Measurements from ENCODE around the gene FMNL2. TPM values are rescaled to one million over a fixed set of nuclear protein-coding genes. Genes with fewer than 3 reads are reported as not detected.
A peak's percentile ranks its signal among the peaks of the same experiment; 100 is the strongest.

The FMNL2 gene
- 10 to 100 TPM in 1 of 4 donors, 1 to 10 TPM in 3; 7.0 to 23.3 (median 8.7) TPM for polyA plus RNA-seq
- long read RNA-seq, donor 1 = 0 reads
- long read RNA-seq, donor 2 = 0 reads
- long read RNA-seq, donor 3, partial matches to known transcripts = 21 of 21 reads
- long read RNA-seq, donor 3, other reads (novel, unspliced or antisense) = 0 of 21 reads
- long read RNA-seq, donor 4 = 0 reads
- long read RNA-seq, donor 5 = 0 reads
- long read RNA-seq, donor 6, partial matches to known transcripts = 50 of 50 reads
- long read RNA-seq, donor 6, other reads (novel, unspliced or antisense) = 0 of 50 reads
- long read RNA-seq, donor 7 = 0 reads
- long read RNA-seq, donor 8 = 0 reads
- long read RNA-seq, donor 9 = 0 reads
- long read RNA-seq, donor 10, partial matches to known transcripts = 54 of 54 reads
- long read RNA-seq, donor 10, other reads (novel, unspliced or antisense) = 0 of 54 reads

DNA sequence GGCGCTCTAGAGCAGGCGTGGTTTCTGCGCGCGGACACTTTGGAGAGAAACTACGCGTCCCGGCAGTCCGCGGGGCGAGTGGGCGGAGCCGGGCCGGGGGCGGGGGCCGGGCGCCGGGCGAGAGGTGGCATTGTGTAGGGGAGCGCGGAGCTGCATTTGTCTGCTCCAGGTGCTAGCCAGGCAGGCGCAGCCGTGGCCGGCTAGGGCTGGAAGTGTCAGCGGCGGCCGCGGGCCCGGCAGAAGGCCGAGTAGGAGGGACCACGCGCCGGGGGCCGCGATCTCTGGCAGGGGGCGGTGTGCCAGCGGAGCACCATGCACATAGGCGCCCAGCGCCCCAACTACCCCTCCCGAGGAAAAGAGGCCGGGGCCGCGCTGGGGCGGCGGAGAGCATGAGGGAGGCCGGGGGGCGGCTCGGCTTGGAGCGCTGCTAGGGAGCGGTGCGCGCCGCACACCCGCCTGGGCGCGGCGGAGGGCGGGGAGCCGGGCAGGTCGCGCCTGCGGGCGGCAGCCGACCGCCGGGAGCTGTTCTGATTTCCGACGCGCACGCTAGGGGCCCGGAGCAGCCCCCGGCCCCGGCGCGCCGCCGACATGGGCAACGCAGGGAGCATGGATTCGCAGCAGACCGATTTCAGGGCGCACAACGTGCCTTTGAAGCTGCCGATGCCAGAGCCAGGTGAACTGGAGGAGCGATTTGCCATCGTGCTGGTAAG, at the start of gene FMNL2:
Gene FMNL2, plus strand, starts transcription at position 159 of the 710 bp plus-strand sequence.
- Histone ChIP-seq H3K27me3 (ENCODE audit: control insufficient read depth in 3 of 3, insufficient read depth in 3 of 3, low read length in 3 of 3) (no peaks in the 10 kb centered on the region), H3K36me3 (ENCODE audit: control insufficient read depth in 3 of 3, insufficient read depth in 2 of 3, low read depth in 1 of 3, low read length in 3 of 3) (no peaks in the 10 kb centered on the region), H3K9me3 (ENCODE audit: control insufficient read depth in 2 of 2, insufficient read depth in 1 of 2, low read depth in 1 of 2, low read length in 1 of 2) (no peaks in the 10 kb centered on the region), H3K27ac (ENCODE audit: low read depth in 1 of 3, low read length in 2 of 3) (peak within 1 kb of the TSS; percentile 44 to 78 (median 78)), H3K4me3 (ENCODE audit: low read depth in 1 of 3, low read length in 3 of 3) (peak within 1 kb of the TSS; percentile 70 to 95 (median 92)), H3K4me1 (ENCODE audit: control insufficient read depth in 3 of 3, insufficient read depth in 2 of 3, low read depth in 1 of 3, low read length in 2 of 3) (peaks cover 0 to 3% (median 0%) of the 10 kb centered on the region in 3 donors)
- FAIRE-seq = no peak
- WGBS, 3 donors = 1 to 2% (median 1%) methylated on average over 55 to 85 of the region's 85 CpGs
- DNase-seq = peak; percentile 80 to 93

DNA sequence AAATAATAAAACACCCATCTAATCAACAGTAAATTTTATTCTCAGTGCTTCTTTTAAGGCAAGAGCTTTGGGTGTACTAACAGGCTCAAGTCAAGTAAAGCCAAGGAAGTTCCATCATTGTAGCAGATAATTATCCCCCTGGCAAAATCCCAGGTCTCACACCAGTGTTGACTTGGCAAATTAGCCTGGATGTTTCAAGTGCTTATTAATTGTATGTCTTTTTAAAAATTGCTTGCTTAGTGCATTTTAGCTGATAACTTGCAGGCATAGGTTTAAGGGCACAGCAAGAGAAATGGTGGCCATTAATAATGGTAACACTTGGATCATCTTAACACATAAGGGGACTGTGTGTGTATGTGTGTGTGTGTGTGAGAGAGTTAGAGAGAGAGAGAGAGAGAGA, 42.0 kb upstream of the FMNL2 start:
- no peak overlapping the region for H3K4me3 ChIP-seq (ENCODE audit: low read depth in 1 of 3, low read length in 3 of 3)
- H3K36me3 ChIP-seq (ENCODE audit: control insufficient read depth in 3 of 3, insufficient read depth in 2 of 3, low read depth in 1 of 3, low read length in 3 of 3) = no peaks in the 10 kb centered on the region
- no peaks in the 10 kb centered on the region for H3K9me3 ChIP-seq (ENCODE audit: control insufficient read depth in 2 of 2, insufficient read depth in 1 of 2, low read depth in 1 of 2, low read length in 1 of 2)
- DNase-seq (no peak), FAIRE-seq (no peak)
- no peaks in the 10 kb centered on the region for H3K27me3 ChIP-seq (ENCODE audit: control insufficient read depth in 3 of 3, insufficient read depth in 3 of 3, low read length in 3 of 3)
- H3K27ac ChIP-seq (ENCODE audit: low read depth in 1 of 3, low read length in 2 of 3) = no peak overlapping the region
- H3K4me1 ChIP-seq (ENCODE audit: control insufficient read depth in 3 of 3, insufficient read depth in 2 of 3, low read depth in 1 of 3, low read length in 2 of 3) = no peaks in the 10 kb centered on the region

DNA sequence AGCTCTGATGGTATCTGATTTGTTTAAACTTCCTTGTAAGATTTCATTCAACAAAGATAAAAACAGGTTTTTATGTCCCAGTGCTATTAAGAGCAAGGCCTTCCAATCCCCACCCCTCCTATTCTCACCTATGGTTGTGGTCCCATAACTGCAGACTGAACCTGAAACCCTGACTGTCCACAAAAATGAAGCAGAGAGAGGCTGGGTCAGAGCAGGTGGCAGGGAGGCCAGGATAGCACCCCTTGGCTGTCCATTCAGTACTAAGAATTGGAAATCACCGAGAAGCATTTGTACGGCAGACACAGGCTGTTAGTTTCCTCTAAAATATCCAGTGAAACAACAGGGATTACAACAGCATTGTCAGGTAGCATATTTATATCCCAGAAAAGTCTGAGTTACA, 37.3 kb upstream of the FMNL2 start:
- Histone ChIP-seq H3K27me3 (ENCODE audit: control insufficient read depth in 3 of 3, insufficient read depth in 3 of 3, low read length in 3 of 3) (peaks cover 0 to 2% (median 0%) of the 10 kb centered on the region in 3 donors), H3K9me3 (ENCODE audit: control insufficient read depth in 2 of 2, insufficient read depth in 1 of 2, low read depth in 1 of 2, low read length in 1 of 2) (no peaks in the 10 kb centered on the region), H3K4me3 (ENCODE audit: low read depth in 1 of 3, low read length in 3 of 3) (no peak overlapping the region), H3K27ac (ENCODE audit: low read depth in 1 of 3, low read length in 2 of 3) (no peak overlapping the region), H3K4me1 (ENCODE audit: control insufficient read depth in 3 of 3, insufficient read depth in 2 of 3, low read depth in 1 of 3, low read length in 2 of 3) (no peaks in the 10 kb centered on the region), H3K36me3 (ENCODE audit: control insufficient read depth in 3 of 3, insufficient read depth in 2 of 3, low read depth in 1 of 3, low read length in 3 of 3) (no peaks in the 10 kb centered on the region)
- FAIRE-seq = no peak
- no peak for DNase-seq
- WGBS, 3 donors = 95 to 96% (median 96%) methylated on average over 2 of the region's 2 CpGs

DNA sequence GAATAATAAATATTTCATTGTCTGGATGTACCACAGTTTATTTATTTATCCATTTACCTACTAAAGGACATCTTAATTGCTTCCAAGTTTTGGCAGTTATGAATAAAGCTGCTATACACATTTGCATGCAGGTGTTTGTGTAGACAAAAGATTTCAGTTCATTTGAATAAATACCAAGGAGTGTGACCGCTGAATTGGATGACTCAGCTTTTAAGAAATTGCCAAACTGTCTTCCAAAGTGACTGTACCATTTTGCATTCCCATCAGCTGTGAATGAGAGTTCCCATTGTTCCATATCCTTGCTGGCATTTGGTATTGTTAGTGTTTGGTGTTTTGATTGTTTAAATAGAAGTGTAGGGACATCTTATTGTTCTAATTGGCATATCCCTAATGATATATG, 36.2 kb upstream of the FMNL2 start:
- Histone ChIP-seq H3K36me3 (ENCODE audit: control insufficient read depth in 3 of 3, insufficient read depth in 2 of 3, low read depth in 1 of 3, low read length in 3 of 3) (no peaks in the 10 kb centered on the region), H3K4me1 (ENCODE audit: control insufficient read depth in 3 of 3, insufficient read depth in 2 of 3, low read depth in 1 of 3, low read length in 2 of 3) (no peaks in the 10 kb centered on the region), H3K9me3 (ENCODE audit: control insufficient read depth in 2 of 2, insufficient read depth in 1 of 2, low read depth in 1 of 2, low read length in 1 of 2) (no peaks in the 10 kb centered on the region), H3K4me3 (ENCODE audit: low read depth in 1 of 3, low read length in 3 of 3) (no peak overlapping the region), H3K27ac (ENCODE audit: low read depth in 1 of 3, low read length in 2 of 3) (no peak overlapping the region), H3K27me3 (ENCODE audit: control insufficient read depth in 3 of 3, insufficient read depth in 3 of 3, low read length in 3 of 3) (peaks cover 0 to 2% (median 0%) of the 10 kb centered on the region in 3 donors)
- no peak for FAIRE-seq
- no peak for DNase-seq
- WGBS, 3 donors = 33 to 71% (median 62%) methylated on average over 1 of the region's 1 CpG

DNA sequence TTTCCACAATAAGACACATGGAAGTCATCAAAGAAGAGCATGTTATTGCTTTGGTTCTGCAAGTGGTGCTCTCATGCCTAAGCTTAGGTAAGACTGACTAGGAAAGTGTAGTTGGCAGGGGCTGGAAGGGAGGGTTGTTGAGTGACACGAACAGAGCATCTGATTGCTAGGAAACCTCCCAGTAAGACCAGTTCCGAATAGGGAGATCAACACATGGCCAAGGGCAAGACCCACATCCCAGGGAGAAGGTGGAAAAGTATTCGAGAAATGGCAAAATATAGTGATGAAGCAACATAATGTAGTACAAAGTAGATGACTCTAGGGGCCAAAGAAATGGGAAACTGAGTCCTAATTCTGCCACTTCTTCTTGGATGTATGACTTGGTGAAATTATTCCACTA, 33.8 kb upstream of the FMNL2 start:
- FAIRE-seq (no peak), DNase-seq (no peak)
- no peak overlapping the region for H3K4me3 ChIP-seq (ENCODE audit: low read depth in 1 of 3, low read length in 3 of 3)
- no peaks in the 10 kb centered on the region for H3K4me1 ChIP-seq (ENCODE audit: control insufficient read depth in 3 of 3, insufficient read depth in 2 of 3, low read depth in 1 of 3, low read length in 2 of 3)
- no peaks in the 10 kb centered on the region for H3K36me3 ChIP-seq (ENCODE audit: control insufficient read depth in 3 of 3, insufficient read depth in 2 of 3, low read depth in 1 of 3, low read length in 3 of 3)
- 83 to 94% (median 91%) methylated on average over 3 of the region's 3 CpGs for WGBS, 3 donors
- H3K27me3 ChIP-seq (ENCODE audit: control insufficient read depth in 3 of 3, insufficient read depth in 3 of 3, low read length in 3 of 3) = peaks cover 0 to 2% (median 0%) of the 10 kb centered on the region in 3 donors
- H3K9me3 ChIP-seq (ENCODE audit: control insufficient read depth in 2 of 2, insufficient read depth in 1 of 2, low read depth in 1 of 2, low read length in 1 of 2) = no peaks in the 10 kb centered on the region
- H3K27ac ChIP-seq (ENCODE audit: low read depth in 1 of 3, low read length in 2 of 3) = no peak overlapping the region

DNA sequence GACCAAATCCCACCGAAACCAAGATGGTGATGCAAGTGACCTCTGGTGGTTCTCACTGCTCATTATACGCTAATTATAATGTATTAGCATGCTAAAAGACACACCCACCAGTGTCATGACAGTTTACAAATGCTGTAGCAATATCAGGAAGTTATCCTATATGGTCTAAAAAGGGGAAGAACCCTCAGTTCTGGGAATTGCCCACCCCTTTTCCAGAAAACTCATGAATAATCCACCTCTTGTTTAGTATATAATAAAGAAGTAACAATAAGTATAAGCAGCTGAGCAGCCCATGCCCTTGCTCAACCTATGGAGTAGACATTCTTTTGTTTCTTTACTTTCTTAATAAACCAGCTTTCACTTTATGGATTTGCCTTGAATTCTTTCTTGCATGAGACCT, 31.0 kb upstream of the FMNL2 start:
- no peak overlapping the region for H3K4me3 ChIP-seq (ENCODE audit: low read depth in 1 of 3, low read length in 3 of 3)
- 73 to 89% (median 78%) methylated on average over 2 of the region's 2 CpGs for WGBS, 3 donors
- H3K36me3 ChIP-seq (ENCODE audit: control insufficient read depth in 3 of 3, insufficient read depth in 2 of 3, low read depth in 1 of 3, low read length in 3 of 3) = no peaks in the 10 kb centered on the region
- no peak for DNase-seq
- no peak overlapping the region for H3K27ac ChIP-seq (ENCODE audit: low read depth in 1 of 3, low read length in 2 of 3)
- no peak for FAIRE-seq
- H3K27me3 ChIP-seq (ENCODE audit: control insufficient read depth in 3 of 3, insufficient read depth in 3 of 3, low read length in 3 of 3) = peaks cover 0 to 2% (median 0%) of the 10 kb centered on the region in 3 donors
- no peaks in the 10 kb centered on the region for H3K9me3 ChIP-seq (ENCODE audit: control insufficient read depth in 2 of 2, insufficient read depth in 1 of 2, low read depth in 1 of 2, low read length in 1 of 2)
- H3K4me1 ChIP-seq (ENCODE audit: control insufficient read depth in 3 of 3, insufficient read depth in 2 of 3, low read depth in 1 of 3, low read length in 2 of 3) = no peaks in the 10 kb centered on the region

DNA sequence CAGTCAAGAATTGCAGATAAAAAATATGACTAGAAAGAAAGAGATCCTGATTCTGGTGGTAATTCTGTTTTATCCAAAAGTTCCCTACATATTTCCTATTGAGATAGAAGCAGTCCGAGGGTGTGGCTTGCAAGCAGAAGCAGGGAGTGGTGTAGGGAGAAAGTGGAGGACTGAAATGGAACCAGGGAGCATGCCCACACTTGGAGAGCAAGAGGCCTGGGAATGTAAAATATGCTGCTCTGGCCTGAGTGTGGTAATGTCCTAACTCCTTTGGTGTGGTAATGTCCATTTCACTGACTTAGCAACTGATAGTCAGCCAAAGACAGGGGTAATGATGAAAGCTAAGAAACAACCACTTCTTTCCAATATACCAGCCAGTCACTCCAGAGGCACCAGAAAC, 30.1 kb upstream of the FMNL2 start:
- Histone ChIP-seq H3K27ac (ENCODE audit: low read depth in 1 of 3, low read length in 2 of 3) (no peak overlapping the region), H3K36me3 (ENCODE audit: control insufficient read depth in 3 of 3, insufficient read depth in 2 of 3, low read depth in 1 of 3, low read length in 3 of 3) (no peaks in the 10 kb centered on the region), H3K9me3 (ENCODE audit: control insufficient read depth in 2 of 2, insufficient read depth in 1 of 2, low read depth in 1 of 2, low read length in 1 of 2) (no peaks in the 10 kb centered on the region), H3K4me3 (ENCODE audit: low read depth in 1 of 3, low read length in 3 of 3) (no peak overlapping the region), H3K4me1 (ENCODE audit: control insufficient read depth in 3 of 3, insufficient read depth in 2 of 3, low read depth in 1 of 3, low read length in 2 of 3) (no peaks in the 10 kb centered on the region), H3K27me3 (ENCODE audit: control insufficient read depth in 3 of 3, insufficient read depth in 3 of 3, low read length in 3 of 3) (peaks cover 0 to 2% (median 0%) of the 10 kb centered on the region in 3 donors)
- DNase-seq (no peak), FAIRE-seq (no peak)
- 59 to 73% (median 70%) methylated on average over 1 of the region's 1 CpG for WGBS, 3 donors

DNA sequence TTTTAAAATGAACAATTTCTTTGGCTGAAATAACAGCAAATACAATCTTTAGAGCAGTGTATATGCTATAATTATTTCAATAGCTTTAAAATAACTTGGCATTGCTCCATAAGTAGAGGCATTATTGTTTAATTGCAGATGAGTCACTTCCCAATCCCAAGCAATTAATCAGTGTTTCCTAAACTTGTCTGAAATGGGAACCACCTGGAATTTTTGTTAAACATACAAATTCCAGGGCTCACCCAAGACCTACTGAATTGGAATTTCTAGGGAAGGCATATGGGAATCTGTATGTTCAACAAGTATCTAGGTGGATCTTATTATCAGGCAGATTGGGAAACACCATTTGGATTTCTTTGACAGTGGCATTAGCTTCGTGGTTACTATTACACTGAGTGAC, 27.1 kb upstream of the FMNL2 start:
- FAIRE-seq (no peak), DNase-seq (peak in 1 of 2 donors; percentile 36)
- Histone ChIP-seq H3K36me3 (ENCODE audit: control insufficient read depth in 3 of 3, insufficient read depth in 2 of 3, low read depth in 1 of 3, low read length in 3 of 3) (no peaks in the 10 kb centered on the region), H3K27me3 (ENCODE audit: control insufficient read depth in 3 of 3, insufficient read depth in 3 of 3, low read length in 3 of 3) (no peaks in the 10 kb centered on the region), H3K4me1 (ENCODE audit: control insufficient read depth in 3 of 3, insufficient read depth in 2 of 3, low read depth in 1 of 3, low read length in 2 of 3) (no peaks in the 10 kb centered on the region), H3K27ac (ENCODE audit: low read depth in 1 of 3, low read length in 2 of 3) (no peak overlapping the region), H3K9me3 (ENCODE audit: control insufficient read depth in 2 of 2, insufficient read depth in 1 of 2, low read depth in 1 of 2, low read length in 1 of 2) (no peaks in the 10 kb centered on the region), H3K4me3 (ENCODE audit: low read depth in 1 of 3, low read length in 3 of 3) (no peak overlapping the region)
- WGBS, 3 donors = 27 to 65% (median 58%) methylated on average over 1 of the region's 1 CpG
